MM.1S (cell line): Measurements from ENCODE around the gene ZNF488.

ENCODE experiments used
- DNase-seq: peaks from one replicate; pipeline ENCODE4 v3.0.0-alpha.2; 2015
- H2AFZ ChIP-seq: fragments of 300-600 bp; sonication (generic); 2 replicates; pipeline ENCODE4 v1.6.0; 2016; ENCODE audit warnings: antibody characterized with exemption, low read length
- H3F3A ChIP-seq: fragments of 300-600 bp; sonication (generic); 2 replicates; pipeline ENCODE4 v1.6.1; 2016; ENCODE audit warnings: mild to moderate bottlenecking, antibody characterized with exemption, low read length, moderate library complexity, mixed read lengths; ENCODE audit not compliant: insufficient read depth
- H3K27ac ChIP-seq: fragments of 300-600 bp; sonication (generic); 2 replicates; pipeline ENCODE4 v1.5.1; 2016; ENCODE audit warnings: mild to moderate bottlenecking, low read length
- H3K27me3 ChIP-seq: fragments of 300-600 bp; sonication (generic); replicated peaks from 2 replicates; pipeline ENCODE4 v1.6.0; 2016; ENCODE audit warnings: low read length; ENCODE audit not compliant: insufficient read depth
- H3K36me3 ChIP-seq: fragments of 300-600 bp; sonication (generic); replicated peaks from 2 replicates; pipeline ENCODE4 v1.6.1; 2016; ENCODE audit warnings: mild to moderate bottlenecking, low read length, mixed read lengths; ENCODE audit not compliant: insufficient read depth
- H3K4me1 ChIP-seq: fragments of 300-600 bp; sonication (generic); 2 replicates; pipeline ENCODE4 v1.6.1; 2016; ENCODE audit warnings: low read length, mixed read lengths
- H3K4me2 ChIP-seq: fragments of 300-600 bp; sonication (generic); 2 replicates; pipeline ENCODE4 v1.6.0; 2016; ENCODE audit warnings: low read depth, low read length
- H3K4me3 ChIP-seq: fragments of 300-600 bp; sonication (generic); 2 replicates; pipeline ENCODE4 v1.5.1; 2016; ENCODE audit warnings: low read length, mixed read lengths
- H3K79me2 ChIP-seq: fragments of 300-600 bp; sonication (generic); 2 replicates; pipeline ENCODE4 v1.6.1; 2016; ENCODE audit warnings: mixed run types, low read length, mixed read lengths
- H3K9ac ChIP-seq: fragments of 300-600 bp; sonication (generic); 2 replicates; pipeline ENCODE4 v1.6.1; 2016; ENCODE audit warnings: low read length, mixed read lengths
- H3K9me2 ChIP-seq: fragments of 300-600 bp; sonication (generic); replicated peaks from 2 replicates; pipeline ENCODE4 v1.6.1; 2016; ENCODE audit warnings: mild to moderate bottlenecking, low read length, mixed read lengths; ENCODE audit not compliant: insufficient read depth
- H3K9me3 ChIP-seq: fragments of 300-600 bp; sonication (generic); replicated peaks from 2 replicates; pipeline ENCODE4 v1.6.1; 2016; ENCODE audit warnings: mild to moderate bottlenecking, low read length, mixed read lengths; ENCODE audit not compliant: insufficient read depth
- H4K20me1 ChIP-seq: fragments of 300-600 bp; sonication (generic); 2 replicates; pipeline ENCODE4 v1.6.1; 2016; ENCODE audit warnings: mild to moderate bottlenecking, low read length, moderate library complexity, mixed read lengths; ENCODE audit not compliant: insufficient read depth
- EZH2 ChIP-seq: fragments of 300-600 bp; sonication (generic); optimal IDR thresholded peaks from 2 replicates; pipeline ENCODE3; 2017; ENCODE audit warnings: low read depth, mild to moderate bottlenecking, antibody characterized with exemption, low read length, mixed read lengths
- EZH2phosphoT487 ChIP-seq: fragments of 300-600 bp; sonication (generic); IDR thresholded peaks from 2 replicates; pipeline ENCODE4 v1.6.1; 2018; ENCODE audit warnings: antibody characterized with exemption, low read length
- TF ChIP-seq, protein P1 (sequence below): fragments of 300-600 bp; sonication (generic); IDR thresholded peaks from 2 replicates; pipeline ENCODE4 v1.5.1; 2016; ENCODE audit warnings: antibody characterized with exemption, low read length, mixed read lengths

Gene ZNF488

DNA sequence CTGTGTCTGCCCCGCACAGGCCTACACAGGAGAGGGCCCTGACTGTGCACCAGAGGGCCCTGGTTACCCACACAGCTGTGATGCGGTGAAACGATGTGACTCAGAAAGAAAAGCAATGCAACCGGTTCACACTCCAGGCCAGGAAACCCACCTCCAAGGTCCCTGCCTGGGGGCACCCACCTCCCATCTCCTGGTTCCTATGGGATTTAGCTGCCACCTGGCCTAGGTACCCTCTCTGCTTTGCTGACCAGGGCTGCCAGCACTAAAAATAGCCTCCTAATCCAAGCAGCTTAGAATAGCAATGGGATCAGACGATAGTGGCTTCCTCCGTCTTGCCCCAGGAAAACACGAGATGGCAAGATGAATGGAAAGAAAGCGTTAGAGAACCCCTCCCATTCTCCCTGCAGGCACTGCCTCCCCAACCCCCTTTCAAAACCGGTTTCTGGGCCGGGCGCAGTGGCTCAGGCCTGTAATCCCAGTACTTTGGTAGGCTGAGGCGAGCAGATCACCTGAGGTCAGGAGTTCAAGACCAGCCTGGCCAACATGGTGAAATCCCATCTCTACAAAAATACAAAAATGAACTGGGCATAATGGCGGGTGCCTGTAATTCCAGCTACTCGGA, 23.6 kb downstream of the ZNF488 start:
- H3K79me2 ChIP-seq, result no peaks in the 10 kb centered on the region
- H3K36me3 ChIP-seq, result no peaks in the 10 kb centered on the region
- DNase-seq, result no peak
- H2AFZ ChIP-seq, result no peak overlapping the region
- no peak overlapping the region for H3K4me3 ChIP-seq
- no peaks in the 10 kb centered on the region for H3K9me2 ChIP-seq
- H3K4me2 ChIP-seq, result no peak overlapping the region
- no peaks in the 10 kb centered on the region; the same call in 1 of the 2 replicates for H3F3A ChIP-seq
- no peaks in the 10 kb centered on the region for H3K9me3 ChIP-seq
- H3K9ac ChIP-seq, result no peak overlapping the region
- TF ChIP-seq, protein P1, sequence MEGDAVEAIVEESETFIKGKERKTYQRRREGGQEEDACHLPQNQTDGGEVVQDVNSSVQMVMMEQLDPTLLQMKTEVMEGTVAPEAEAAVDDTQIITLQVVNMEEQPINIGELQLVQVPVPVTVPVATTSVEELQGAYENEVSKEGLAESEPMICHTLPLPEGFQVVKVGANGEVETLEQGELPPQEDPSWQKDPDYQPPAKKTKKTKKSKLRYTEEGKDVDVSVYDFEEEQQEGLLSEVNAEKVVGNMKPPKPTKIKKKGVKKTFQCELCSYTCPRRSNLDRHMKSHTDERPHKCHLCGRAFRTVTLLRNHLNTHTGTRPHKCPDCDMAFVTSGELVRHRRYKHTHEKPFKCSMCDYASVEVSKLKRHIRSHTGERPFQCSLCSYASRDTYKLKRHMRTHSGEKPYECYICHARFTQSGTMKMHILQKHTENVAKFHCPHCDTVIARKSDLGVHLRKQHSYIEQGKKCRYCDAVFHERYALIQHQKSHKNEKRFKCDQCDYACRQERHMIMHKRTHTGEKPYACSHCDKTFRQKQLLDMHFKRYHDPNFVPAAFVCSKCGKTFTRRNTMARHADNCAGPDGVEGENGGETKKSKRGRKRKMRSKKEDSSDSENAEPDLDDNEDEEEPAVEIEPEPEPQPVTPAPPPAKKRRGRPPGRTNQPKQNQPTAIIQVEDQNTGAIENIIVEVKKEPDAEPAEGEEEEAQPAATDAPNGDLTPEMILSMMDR, result no peak
- no peak for TF ChIP-seq EZH2
- no peak for TF ChIP-seq EZH2phosphoT487
- H3K27me3 ChIP-seq, result peaks cover 32% of the 10 kb centered on the region
- H3K4me1 ChIP-seq, result no peaks in the 10 kb centered on the region
- no peak overlapping the region for H3K27ac ChIP-seq
- H4K20me1 ChIP-seq, result no peaks in the 10 kb centered on the region

DNA sequence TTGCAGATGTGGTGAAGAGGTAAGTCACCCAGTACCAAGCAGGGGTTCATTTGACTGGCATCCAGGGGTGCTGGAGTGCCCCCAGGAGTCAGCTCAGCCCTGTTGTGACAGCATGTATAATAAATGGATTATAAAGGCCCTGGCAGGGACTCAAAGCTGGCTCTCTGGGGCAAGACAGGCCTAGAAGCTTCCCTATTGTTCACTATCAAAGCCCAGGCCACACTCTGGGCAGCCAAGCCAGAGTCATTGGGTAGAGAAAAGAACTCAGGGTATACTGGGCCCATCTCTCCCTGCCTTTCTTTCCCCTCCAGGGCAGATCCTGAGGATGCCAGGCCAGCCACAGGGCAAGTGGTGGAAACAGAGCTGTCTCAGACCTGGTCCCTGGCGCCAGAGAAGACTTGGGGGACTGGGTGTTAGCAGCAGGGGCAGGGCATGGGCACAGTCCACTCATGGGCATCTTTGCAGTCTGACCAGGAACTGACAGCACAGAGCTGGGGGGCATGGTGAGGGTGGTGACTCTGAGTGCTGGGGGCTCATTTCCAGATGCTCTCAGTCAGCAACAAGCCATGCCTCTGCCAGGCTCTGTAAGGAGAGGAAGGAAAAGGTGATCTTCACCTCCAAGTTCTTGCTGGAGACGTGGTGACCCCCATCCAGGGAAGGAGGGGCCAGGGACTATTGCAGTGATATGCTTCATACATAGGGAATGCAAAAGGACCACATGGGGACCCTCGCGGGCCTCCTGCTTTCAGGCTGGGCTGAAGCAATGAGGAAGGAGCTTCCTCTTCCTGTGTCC, 24.3 kb downstream of the ZNF488 start:
- H3K9ac ChIP-seq, result no peak overlapping the region
- DNase-seq, result no peak
- no peak for TF ChIP-seq EZH2
- no peak for TF ChIP-seq EZH2phosphoT487
- TF ChIP-seq, protein P1, result no peak

DNA sequence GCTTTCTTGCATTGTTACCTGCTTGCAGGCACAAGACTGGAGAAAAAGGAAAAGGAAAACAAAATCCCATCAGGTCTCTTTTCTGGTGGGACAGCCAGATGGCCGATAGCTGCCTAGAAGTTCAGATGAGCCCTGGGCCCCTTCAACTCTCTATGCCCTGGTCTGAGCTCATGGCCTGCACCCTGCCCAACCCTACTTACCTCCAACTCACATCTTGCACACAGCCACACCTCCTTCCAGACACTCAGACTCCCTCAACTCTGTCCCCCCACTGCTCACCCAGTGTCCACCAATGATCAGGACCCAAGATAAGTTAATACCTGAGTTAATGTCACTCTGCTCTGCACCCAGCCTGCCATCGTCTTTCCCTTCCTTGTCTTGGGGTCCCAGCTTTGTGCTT, 25.0 kb downstream of the ZNF488 start:
- Histone ChIP-seq H3K9me3 (no peaks in the 10 kb centered on the region), H3K27me3 (peaks cover 22% of the 10 kb centered on the region), H3K27ac (no peak overlapping the region), H3K36me3 (no peaks in the 10 kb centered on the region), H3K9me2 (no peaks in the 10 kb centered on the region), H3K4me2 (no peak overlapping the region), H3K4me3 (no peak overlapping the region), H3K9ac (no peak overlapping the region), H3K79me2 (no peaks in the 10 kb centered on the region), H4K20me1 (no peaks in the 10 kb centered on the region), H2AFZ (no peak overlapping the region), H3F3A (no peaks in the 10 kb centered on the region; the same call in 1 of the 2 replicates), H3K4me1 (no peaks in the 10 kb centered on the region)
- no peak for DNase-seq
- TF ChIP-seq EZH2, result no peak
- no peak for TF ChIP-seq EZH2phosphoT487
- TF ChIP-seq, protein P1, result no peak

More for the DNA sequence above, 24.3 kb downstream of the ZNF488 start:
- no peak overlapping the region for H3K4me3 ChIP-seq
- no peaks in the 10 kb centered on the region for H3K9me3 ChIP-seq
- H3K4me1 ChIP-seq, result no peaks in the 10 kb centered on the region
- H3K4me2 ChIP-seq, result no peak overlapping the region
- H2AFZ ChIP-seq, result no peak overlapping the region
- H3K79me2 ChIP-seq, result no peaks in the 10 kb centered on the region
- H3K9me2 ChIP-seq, result no peaks in the 10 kb centered on the region
- peaks cover 25% of the 10 kb centered on the region for H3K27me3 ChIP-seq
- no peaks in the 10 kb centered on the region for H4K20me1 ChIP-seq
- H3F3A ChIP-seq, result no peaks in the 10 kb centered on the region; the same call in 1 of the 2 replicates
- no peaks in the 10 kb centered on the region for H3K36me3 ChIP-seq
- no peak overlapping the region for H3K27ac ChIP-seq
